ENCODE results near the gene CEACAM1. TPM values are rescaled to one million over a fixed set of nuclear protein-coding genes. Genes with fewer than 3 reads are reported as not detected.

Gene CEACAM1
- total and polyA plus RNA-seq, 2 donors (not counting 1 experiment from before 2014, with no cell fraction given): 0.03 TPM; not detected in 1

GRCh38 chr19:42477933-42478332 lies 50.3 kb downstream of the CEACAM1 start:
- no peak for TF ChIP-seq EZH2 (IDR thresholded peaks at IDR 0.05; ENCODE audit: low read length, missing control alignments)
- TF ChIP-seq, protein P1, sequence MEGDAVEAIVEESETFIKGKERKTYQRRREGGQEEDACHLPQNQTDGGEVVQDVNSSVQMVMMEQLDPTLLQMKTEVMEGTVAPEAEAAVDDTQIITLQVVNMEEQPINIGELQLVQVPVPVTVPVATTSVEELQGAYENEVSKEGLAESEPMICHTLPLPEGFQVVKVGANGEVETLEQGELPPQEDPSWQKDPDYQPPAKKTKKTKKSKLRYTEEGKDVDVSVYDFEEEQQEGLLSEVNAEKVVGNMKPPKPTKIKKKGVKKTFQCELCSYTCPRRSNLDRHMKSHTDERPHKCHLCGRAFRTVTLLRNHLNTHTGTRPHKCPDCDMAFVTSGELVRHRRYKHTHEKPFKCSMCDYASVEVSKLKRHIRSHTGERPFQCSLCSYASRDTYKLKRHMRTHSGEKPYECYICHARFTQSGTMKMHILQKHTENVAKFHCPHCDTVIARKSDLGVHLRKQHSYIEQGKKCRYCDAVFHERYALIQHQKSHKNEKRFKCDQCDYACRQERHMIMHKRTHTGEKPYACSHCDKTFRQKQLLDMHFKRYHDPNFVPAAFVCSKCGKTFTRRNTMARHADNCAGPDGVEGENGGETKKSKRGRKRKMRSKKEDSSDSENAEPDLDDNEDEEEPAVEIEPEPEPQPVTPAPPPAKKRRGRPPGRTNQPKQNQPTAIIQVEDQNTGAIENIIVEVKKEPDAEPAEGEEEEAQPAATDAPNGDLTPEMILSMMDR (conservative IDR thresholded peaks at IDR 0.05 in 1 of 2, IDR thresholded peaks at IDR 0.05 in 1 of 2; ENCODE audit: low read depth in 1 of 2, low read length in 2 of 2): no peak
- Histone ChIP-seq H3K27me3 (ENCODE audit: control insufficient read depth, insufficient read depth, low read length) (peaks cover 3% of the 10 kb centered on the region), H3K79me2 (ENCODE audit: control insufficient read depth, insufficient read depth, low read length) (no peaks in the 10 kb centered on the region), H3K4me1 (ENCODE audit: control insufficient read depth, extremely low read depth, insufficient read depth, low read length) (no peaks in the 10 kb centered on the region), H4K20me1 (ENCODE audit: control insufficient read depth, extremely low read depth, insufficient read depth, low read length) (no peaks in the 10 kb centered on the region), H3K4me2 (ENCODE audit: extremely low read depth, insufficient read depth, low read length) (no peak overlapping the region), H3K9me3 (ENCODE audit: control insufficient read depth, insufficient read depth, low read depth, low read length) (no peaks in the 10 kb centered on the region), H3K4me3 (replicated peaks in 1 of 4; ENCODE audit: control extremely low read depth in 1 of 4, insufficient read depth in 1 of 4, low read depth in 3 of 4, low read length in 4 of 4) (no peak overlapping the region), H3K27ac (ENCODE audit: insufficient read depth, low read length) (no peak overlapping the region), H3K9ac (ENCODE audit: insufficient read depth, low read length) (no peak overlapping the region), H3K36me3 (ENCODE audit: control insufficient read depth, insufficient read depth, low read length) (no peaks in the 10 kb centered on the region), H2AFZ (ENCODE audit: low read length) (no peak overlapping the region)
- DNase-seq (ENCODE audit: low read depth in 2 of 2): no peak

DNA sequence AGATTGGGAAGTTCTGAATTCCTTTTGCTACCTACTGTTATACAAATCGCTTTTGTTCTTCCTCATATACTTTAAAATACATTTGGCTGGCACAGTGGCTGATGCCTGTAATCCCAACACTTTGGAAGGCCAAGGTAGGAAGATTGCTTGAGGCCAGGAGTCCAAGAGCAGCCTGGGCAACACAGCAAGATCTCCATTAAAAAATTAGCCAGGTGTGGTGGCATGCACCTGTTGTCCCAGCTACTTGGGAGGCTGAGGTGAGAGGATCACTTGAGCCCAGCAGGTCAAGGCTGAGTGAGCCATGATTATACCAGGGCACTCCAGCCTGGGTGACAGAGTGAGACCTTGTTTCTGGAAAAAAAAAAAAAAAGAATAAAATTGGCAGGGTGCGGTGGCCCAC lies 51.2 kb downstream of the CEACAM1 start:
- no peaks in the 10 kb centered on the region for H3K9me3 ChIP-seq (ENCODE audit: control insufficient read depth, insufficient read depth, low read depth, low read length)
- TF ChIP-seq, protein P1 (conservative IDR thresholded peaks at IDR 0.05 in 1 of 2, IDR thresholded peaks at IDR 0.05 in 1 of 2; ENCODE audit: low read depth in 1 of 2, low read length in 2 of 2): no peak
- TF ChIP-seq EZH2 (IDR thresholded peaks at IDR 0.05; ENCODE audit: low read length, missing control alignments): no peak
- no peaks in the 10 kb centered on the region for H3K4me1 ChIP-seq (ENCODE audit: control insufficient read depth, extremely low read depth, insufficient read depth, low read length)
- no peak overlapping the region for H3K4me2 ChIP-seq (ENCODE audit: extremely low read depth, insufficient read depth, low read length)
- no peak overlapping the region for H3K9ac ChIP-seq (ENCODE audit: insufficient read depth, low read length)
- H3K27me3 ChIP-seq (ENCODE audit: control insufficient read depth, insufficient read depth, low read length): peaks cover 3% of the 10 kb centered on the region
- H2AFZ ChIP-seq (ENCODE audit: low read length): no peak overlapping the region
- H3K79me2 ChIP-seq (ENCODE audit: control insufficient read depth, insufficient read depth, low read length): no peaks in the 10 kb centered on the region
- no peaks in the 10 kb centered on the region for H4K20me1 ChIP-seq (ENCODE audit: control insufficient read depth, extremely low read depth, insufficient read depth, low read length)
- H3K27ac ChIP-seq (ENCODE audit: insufficient read depth, low read length): no peak overlapping the region
- DNase-seq (ENCODE audit: low read depth in 2 of 2): no peak
- no peaks in the 10 kb centered on the region for H3K36me3 ChIP-seq (ENCODE audit: control insufficient read depth, insufficient read depth, low read length)
- H3K4me3 ChIP-seq (replicated peaks in 1 of 4; ENCODE audit: control extremely low read depth in 1 of 4, insufficient read depth in 1 of 4, low read depth in 3 of 4, low read length in 4 of 4): no peak overlapping the region

DNA sequence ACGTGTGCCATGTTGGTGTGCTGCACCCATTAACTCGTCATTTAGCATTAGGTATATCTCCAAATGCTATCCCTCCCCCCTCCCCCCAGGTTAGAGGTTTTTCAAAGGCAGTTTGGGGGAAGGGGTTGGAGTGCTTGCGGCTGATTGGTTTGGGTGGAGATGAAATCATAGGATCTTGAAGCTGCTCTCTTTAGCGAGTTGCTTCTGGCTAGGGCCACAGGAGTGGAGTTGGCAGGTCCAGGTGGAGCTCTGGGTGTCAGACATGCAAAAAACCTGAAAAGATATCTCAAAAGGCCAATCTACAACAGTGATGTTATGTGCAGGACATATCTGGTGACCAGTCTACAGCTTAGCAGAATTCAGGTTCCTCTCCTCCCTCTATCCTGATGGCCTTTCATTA lies 52.9 kb downstream of the CEACAM1 start:
- no peaks in the 10 kb centered on the region for H3K79me2 ChIP-seq (ENCODE audit: control insufficient read depth, insufficient read depth, low read length)
- no peak for DNase-seq (ENCODE audit: low read depth in 2 of 2)
- H3K27ac ChIP-seq (ENCODE audit: insufficient read depth, low read length): no peak overlapping the region
- no peak overlapping the region for H3K9ac ChIP-seq (ENCODE audit: insufficient read depth, low read length)
- TF ChIP-seq, protein P1 (conservative IDR thresholded peaks at IDR 0.05 in 1 of 2, IDR thresholded peaks at IDR 0.05 in 1 of 2; ENCODE audit: low read depth in 1 of 2, low read length in 2 of 2): no peak
- TF ChIP-seq EZH2 (IDR thresholded peaks at IDR 0.05; ENCODE audit: low read length, missing control alignments): no peak
- no peaks in the 10 kb centered on the region for H3K36me3 ChIP-seq (ENCODE audit: control insufficient read depth, insufficient read depth, low read length)
- H4K20me1 ChIP-seq (ENCODE audit: control insufficient read depth, extremely low read depth, insufficient read depth, low read length): no peaks in the 10 kb centered on the region
- H3K9me3 ChIP-seq (ENCODE audit: control insufficient read depth, insufficient read depth, low read depth, low read length): no peaks in the 10 kb centered on the region
- no peak overlapping the region for H3K4me3 ChIP-seq (replicated peaks in 1 of 4; ENCODE audit: control extremely low read depth in 1 of 4, insufficient read depth in 1 of 4, low read depth in 3 of 4, low read length in 4 of 4)
- no peaks in the 10 kb centered on the region for H3K4me1 ChIP-seq (ENCODE audit: control insufficient read depth, extremely low read depth, insufficient read depth, low read length)
- no peak overlapping the region for H3K4me2 ChIP-seq (ENCODE audit: extremely low read depth, insufficient read depth, low read length)
- H2AFZ ChIP-seq (ENCODE audit: low read length): no peak overlapping the region
- peaks cover 3% of the 10 kb centered on the region for H3K27me3 ChIP-seq (ENCODE audit: control insufficient read depth, insufficient read depth, low read length)

All from fibroblast of lung (primary cell).